Erythroblast (primary cell): ENCODE results near the gene ARCN1.
A peak's percentile ranks its signal among the peaks of the same experiment; 100 is the strongest.

Source experiments
- DNase-seq, 2 experiments: peaks; one replicate each; lab custom pipeline; 2025; lab: John Stamatoyannopoulos, UW
- GATA1 ChIP-seq: IDR thresholded peaks from 2 replicates; pipeline ENCODE4 v1.6.1; 2011; ENCODE audit warnings: low read depth, mild to moderate bottlenecking, control low read depth, low read length, moderate library complexity
- POLR2A ChIP-seq: IDR thresholded peaks from 2 replicates; pipeline ENCODE4 v1.6.1; 2011; ENCODE audit warnings: mild to moderate bottlenecking, low read length

Gene ARCN1

DNA sequence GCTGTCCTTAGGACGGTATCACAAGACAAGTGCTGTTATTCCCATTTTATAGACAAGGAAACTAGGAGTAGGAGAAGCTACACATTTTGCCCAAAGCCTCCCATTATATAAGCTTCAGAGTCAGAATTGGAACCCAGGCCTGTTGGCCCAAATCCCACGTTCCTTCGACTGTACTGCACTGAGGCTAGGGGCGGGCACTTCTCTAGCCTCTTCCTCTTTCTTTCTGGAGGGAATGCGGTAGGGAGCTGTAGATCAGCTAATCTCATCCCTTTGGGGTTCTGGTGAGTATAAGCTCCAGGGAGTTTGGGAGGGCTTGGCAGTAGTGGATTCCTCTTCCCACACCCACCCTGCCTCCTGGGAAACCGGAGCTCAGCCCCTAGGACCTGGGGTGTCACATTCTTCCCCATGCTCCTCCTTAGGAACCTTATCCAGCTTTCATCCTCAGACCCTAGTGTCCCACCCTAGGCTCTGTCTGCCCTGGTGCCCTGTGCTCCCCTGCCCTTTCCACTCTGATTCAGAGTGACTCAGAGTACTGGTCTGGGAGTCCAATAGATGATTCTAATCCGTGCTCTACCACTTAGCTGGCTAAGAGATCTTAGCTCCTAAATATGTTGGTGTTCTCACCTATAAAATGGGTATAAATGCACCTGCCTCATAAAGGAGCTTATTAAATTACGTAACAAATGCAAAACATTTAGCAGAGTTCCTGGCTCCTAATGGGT is 64.5 kb downstream of the ARCN1 start:
- no peak for TF ChIP-seq GATA1
- TF ChIP-seq POLR2A: no peak
- DNase-seq: no peak

DNA sequence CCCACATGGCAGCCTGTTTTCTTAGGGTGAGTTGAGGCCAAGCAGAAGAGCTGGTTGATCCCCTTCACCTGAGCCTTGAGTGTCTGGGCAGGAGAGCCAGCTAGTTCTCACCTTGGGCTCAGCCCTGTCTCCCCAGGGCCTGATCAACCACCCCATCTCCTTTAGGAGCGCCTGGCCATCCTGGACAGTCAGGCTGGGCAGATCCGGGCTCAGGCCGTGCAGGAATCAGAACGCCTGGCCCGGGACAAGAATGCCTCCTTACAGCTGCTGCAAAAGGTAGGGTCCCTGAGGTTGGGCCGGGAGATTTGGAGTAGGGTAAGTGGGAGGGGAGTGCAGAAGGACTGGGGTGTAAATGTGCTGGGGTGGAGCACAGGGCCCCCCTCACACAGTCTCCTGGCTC is 66.5 kb downstream of the ARCN1 start:
- no peak for DNase-seq
- no peak for TF ChIP-seq POLR2A
- no peak for TF ChIP-seq GATA1

DNA sequence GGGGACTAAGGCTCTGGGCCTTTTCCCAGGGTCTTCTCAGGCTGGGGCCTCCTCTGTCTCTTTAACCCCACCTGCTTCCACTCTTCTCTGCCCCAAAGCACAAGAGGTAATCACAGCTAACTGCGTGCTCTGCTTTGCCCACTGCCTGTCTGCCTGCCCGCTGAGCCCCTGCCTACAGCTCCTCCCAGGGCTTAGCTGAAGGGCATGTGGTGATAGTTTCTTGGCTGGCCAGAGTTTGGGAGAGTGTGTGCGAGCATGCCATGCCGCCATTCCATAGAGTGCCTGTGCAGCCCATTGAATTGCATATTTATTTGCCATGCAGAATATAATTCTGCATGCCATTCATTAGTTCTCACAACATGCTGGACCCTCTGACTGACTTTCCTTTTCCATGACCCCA is 67.7 kb downstream of the ARCN1 start:
- TF ChIP-seq GATA1 (no peak), POLR2A (no peak)

DNA sequence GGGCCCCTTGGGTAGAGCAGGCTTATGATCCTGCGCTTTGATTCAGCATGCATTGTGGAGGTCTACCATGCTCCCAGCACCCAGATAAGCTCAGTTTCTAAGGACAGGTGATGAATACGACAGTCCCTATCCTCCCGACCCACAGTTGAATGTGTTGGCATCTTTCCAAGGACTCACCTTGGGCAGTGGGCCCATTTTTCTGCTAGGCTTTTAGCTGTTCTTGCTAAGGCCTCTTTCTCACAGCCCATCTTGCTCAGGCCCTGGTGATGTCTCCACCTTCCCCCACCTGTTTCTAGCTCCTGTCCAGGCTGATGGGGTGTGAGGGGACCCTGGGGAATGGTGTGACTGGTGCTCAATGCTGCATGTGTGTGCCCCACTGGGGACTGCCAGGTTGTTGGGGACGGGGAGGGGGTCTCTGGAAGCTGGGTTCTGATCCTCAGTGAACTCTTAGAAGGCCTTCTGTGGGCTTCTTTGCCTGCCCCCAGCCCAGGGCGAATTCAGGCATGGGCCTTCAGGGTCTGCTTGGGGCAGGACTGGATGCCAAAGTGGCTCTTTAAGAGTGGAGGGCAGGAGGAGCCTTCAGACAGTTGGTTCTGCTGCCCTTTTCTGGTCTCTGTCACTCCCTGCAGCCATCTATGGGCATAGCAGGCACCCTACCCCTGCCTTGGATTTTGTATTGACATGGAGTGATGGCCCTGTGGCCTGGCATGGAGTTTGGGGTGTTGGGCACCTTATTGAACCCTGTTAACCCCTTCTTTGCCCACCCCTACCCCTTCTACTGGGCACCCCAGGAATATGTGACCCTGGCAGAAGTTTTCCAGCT is 68.3 kb downstream of the ARCN1 start:
- DNase-seq: no peak
- TF ChIP-seq GATA1 (no peak), POLR2A (no peak)

More for the DNA sequence above, 67.7 kb downstream of the ARCN1 start:
- DNase-seq: no peak

DNA sequence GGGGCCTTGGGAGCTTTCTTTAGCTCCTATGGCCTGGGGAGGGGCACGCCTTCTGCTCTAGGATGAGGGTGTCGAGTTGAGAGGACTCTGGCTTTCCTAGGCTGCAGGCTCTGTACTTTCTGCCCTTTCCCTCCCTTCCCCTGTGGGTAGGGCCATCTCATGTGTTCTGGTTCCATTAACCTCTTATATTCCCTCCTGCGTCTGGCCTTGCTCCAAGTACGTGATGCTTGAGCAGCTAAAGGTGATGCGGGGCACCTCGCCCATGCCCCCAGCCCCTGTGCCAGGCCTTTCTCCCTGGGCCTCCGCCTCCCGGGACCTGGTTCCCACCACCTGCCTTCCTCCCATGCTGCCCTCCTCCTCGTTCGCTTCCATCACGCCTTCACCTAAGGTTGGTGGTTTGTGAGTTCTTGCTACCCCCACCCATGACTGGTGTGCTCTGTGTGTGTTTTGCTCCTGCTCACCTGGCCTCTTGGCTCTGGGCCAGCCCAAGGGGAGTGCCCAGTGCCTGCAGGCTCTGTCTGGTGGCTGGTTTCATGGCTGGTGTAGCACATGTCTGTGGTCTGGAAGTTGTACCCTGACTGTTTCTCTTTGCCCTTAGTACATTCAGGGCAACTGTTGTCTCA is 69.3 kb downstream of the ARCN1 start:
- TF ChIP-seq POLR2A (no peak), GATA1 (no peak)
- no peak for DNase-seq

DNA sequence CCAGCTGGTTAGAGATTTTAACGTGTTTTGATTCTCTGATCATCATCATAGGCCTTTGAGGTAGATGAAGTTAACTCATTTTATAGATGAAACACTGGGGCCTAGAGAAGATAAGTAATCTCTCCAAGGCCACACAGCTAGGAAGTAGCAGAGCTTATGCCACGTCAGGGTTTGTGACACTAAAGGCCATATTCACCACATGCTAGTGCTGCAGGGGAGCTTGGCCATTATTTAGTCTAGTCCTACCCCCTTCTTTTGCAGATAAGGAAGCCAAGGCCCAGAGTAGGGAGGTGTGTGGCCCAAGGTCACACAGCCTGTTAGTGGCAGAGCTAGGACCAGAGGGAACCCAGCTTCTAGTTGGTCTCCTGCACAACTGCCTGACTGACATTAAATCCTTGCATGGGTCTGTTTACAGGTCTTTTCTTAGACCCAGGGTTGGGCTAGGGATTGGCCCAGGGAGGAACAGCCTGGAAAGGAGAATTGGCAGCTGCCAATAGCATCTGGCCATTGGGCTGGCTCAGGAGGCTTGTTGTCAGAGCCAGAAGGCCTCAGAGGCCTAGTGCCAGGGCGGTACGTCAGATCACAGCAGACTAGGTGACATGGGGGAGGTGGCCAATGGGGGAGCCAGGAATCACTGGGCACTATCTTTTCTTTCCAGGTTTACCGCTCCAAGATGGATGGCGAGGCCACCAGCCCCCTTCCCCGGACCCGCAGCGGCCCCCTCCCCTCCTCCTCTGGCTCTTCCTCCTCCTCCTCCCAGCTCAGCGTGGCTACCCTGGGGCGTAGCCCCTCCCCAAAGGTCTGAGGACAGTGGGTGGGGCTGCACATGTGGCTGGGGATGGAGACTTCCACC is 71.2 kb downstream of the ARCN1 start:
- peak in 1 of 2 experiments; percentile 48 for DNase-seq
- TF ChIP-seq POLR2A (no peak), GATA1 (no peak)

DNA sequence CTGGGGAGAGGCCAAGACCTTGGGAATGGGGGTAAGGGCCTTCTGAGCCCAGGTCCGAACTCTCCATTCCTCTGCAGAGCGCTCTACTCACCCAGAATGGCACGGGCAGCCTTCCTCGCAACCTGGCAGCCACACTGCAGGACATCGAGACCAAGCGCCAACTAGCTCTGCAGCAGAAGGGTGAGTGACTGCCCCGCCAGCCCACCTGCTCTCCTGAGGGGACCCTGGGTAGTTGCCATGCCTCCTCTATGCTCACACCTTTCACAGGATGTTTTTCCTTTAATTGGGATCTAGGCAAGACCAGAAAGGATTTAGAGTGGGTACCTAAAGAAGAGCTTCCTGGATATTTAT is 71.8 kb downstream of the ARCN1 start:
- DNase-seq: no peak
- TF ChIP-seq GATA1 (no peak), POLR2A (no peak)

DNA sequence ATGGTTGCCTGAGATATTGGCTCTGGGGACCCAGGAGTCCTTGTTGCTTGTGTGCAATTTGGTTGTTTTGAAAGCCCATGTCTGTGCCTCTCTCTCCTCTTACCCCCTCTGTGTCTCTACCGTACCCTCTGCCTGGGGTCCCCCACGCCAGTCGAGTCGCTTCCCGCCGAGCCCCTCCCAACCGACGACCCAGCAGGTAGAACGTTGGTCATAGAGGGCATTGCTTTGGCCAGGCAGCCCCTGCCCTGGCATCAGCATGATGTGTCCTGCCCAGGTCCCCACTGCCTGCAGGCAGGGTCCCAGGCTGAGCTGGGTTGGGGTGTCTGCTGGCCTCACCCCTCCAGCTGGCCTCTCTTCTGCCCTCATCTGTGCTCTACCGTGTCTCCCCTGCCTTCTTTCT is 72.3 kb downstream of the ARCN1 start:
- no peak for DNase-seq
- TF ChIP-seq POLR2A (no peak), GATA1 (no peak)

DNA sequence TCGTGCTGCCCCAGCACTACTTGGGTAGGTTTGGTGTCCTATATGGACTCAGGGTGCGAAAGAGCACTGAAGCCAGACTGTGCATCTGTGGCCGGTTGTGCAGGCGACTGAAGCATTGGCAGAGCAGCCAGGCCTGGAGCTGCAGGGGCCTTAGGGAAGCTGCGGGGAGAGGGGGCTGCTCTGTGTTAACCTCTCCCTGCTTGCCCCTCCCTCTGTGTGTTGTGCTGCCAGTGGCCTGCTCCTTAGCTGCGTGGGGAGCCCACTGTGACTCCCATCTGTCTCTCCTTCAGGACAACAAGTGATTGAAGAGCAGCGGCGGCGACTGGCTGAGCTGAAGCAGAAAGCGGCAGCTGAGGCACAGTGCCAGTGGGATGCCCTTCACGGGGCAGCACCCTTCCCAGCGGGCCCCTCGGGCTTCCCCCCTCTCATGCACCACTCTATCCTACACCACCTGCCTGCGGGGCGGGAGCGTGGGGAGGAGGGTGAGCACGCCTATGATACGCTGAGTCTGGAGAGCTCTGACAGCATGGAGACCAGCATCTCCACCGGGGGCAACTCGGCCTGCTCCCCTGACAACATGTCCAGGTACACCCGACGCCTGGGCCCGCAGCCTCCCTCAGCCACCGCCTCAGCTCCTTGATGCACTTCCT is 73.0 kb downstream of the ARCN1 start:
- no peak for TF ChIP-seq POLR2A
- TF ChIP-seq GATA1: no peak
- no peak for DNase-seq

DNA sequence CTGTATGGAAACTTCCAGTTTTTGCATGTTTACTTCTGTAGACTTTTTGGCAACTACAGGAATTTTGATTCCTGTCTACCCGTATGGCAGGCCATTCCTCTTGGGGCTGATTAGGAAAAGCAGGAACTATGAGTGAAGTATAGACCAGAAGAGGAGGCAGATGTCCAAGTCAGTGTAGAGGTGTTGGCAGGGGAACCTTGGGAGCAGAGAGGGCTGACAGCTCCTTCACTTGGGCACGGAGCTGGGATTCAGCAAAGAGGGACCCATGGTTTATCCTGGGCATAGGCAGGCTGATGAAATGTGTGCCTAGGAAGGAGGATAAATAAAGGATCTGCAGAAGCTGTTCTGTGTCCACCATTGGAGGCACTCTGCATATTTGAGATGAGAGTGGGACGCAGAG is 74.2 kb downstream of the ARCN1 start:
- no peak for TF ChIP-seq POLR2A
- TF ChIP-seq GATA1: no peak
- no peak for DNase-seq

DNA sequence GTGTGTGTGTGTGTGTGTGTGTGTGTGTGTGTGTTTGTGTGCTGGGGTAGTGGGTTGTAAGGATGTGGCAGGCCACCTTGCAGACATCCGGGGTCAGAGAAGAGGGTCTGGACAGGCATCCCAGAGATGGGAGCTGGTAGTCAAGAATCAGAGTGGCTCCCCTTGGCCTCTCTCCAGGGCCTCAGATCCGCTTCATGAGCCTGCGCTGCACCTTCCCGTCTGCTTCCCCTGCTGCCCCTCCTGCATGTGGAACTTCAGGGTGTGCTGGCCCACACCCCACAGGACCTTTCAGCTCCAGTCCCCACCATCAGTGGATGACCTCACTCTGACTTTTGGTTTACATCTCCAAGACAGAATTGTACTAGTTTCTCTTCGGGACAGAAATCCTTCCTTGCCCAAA is 76.1 kb downstream of the ARCN1 start:
- DNase-seq: no peak
- no peak for TF ChIP-seq GATA1
- TF ChIP-seq POLR2A: no peak

DNA sequence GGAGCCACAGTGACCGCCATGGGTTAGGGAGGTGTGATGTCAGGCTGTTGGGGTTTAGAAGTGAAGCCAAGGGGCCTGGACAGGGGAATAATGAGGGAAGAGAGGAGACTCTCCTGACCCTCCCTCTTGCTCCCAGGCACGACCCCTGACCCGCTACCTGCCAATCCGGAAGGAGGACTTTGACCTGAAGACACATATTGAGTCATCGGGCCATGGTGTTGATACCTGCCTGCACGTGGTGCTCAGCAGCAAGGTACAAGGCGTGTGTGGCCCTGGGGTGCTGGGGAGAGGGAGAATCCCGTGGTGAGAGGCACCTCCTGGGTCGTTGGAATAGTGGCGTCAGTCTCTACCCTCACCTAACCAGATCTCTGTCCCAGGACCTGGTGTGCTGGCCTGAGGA is 77.7 kb downstream of the ARCN1 start:
- DNase-seq: no peak
- TF ChIP-seq POLR2A: no peak
- TF ChIP-seq GATA1: no peak

DNA sequence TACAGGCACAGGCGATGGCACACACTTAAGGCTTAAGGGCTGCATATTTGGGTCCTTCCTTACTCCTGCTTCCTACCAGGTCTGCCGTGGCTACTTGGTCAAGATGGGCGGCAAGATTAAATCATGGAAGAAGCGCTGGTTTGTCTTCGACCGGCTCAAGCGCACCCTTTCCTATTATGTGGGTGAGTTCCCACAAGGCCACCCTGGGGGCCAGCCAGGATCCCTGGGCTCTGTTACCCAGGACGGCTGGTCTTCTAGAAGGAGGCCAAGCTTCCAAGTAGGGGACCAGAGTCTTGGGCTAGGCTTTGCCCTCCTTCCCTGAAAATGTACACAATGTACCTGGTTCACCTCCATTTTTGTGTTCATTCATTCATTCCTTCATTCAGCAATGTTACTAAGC is 78.2 kb downstream of the ARCN1 start:
- DNase-seq: no peak
- TF ChIP-seq POLR2A (no peak), GATA1 (no peak)
